Kidney (tissue), 14 donors: Measurements from ENCODE around the gene DNAJC18. TPM values are rescaled to one million over a fixed set of nuclear protein-coding genes. Genes with fewer than 3 reads are reported as not detected.
A peak's percentile ranks its signal among the peaks of the same experiment; 100 is the strongest.

ENCODE experiments used
- DNase-seq, 5 donors: peaks; one replicate each; pipeline ENCODE4 v3.0.0-alpha.2; 2013 to 2020
- FAIRE-seq: peaks from 2 replicates; lab custom pipeline; 2012; peaks lifted over from hg19 to GRCh38; lab: Jason Lieb, UNC
- H3K27ac ChIP-seq, 2 donors: one replicate each; pipeline ENCODE4 v1.7.0; 2013; ENCODE audit warnings: low read depth in 2 of 2, low read length in 2 of 2, inconsistent platforms in 1 of 2
- H3K27me3 ChIP-seq: one replicate; pipeline ENCODE4 v1.7.1; 2013; ENCODE audit warnings: low read length, inconsistent platforms; ENCODE audit not compliant: control insufficient read depth, insufficient read depth
- H3K36me3 ChIP-seq, 3 donors: one replicate each; pipeline versions ENCODE4 v1.7.0 to v1.7.1; 2013; ENCODE audit warnings: low read length in 3 of 3, control low read depth in 1 of 3, inconsistent platforms in 1 of 3; ENCODE audit not compliant: insufficient read depth in 3 of 3, control insufficient read depth in 2 of 3
- H3K4me1 ChIP-seq, 3 donors: one replicate each; pipeline versions ENCODE4 v1.7.0 to v1.7.1; 2013; ENCODE audit warnings: low read length in 3 of 3, inconsistent platforms in 1 of 3, low read depth in 1 of 3; ENCODE audit not compliant: control insufficient read depth in 2 of 3, insufficient read depth in 2 of 3
- H3K4me3 ChIP-seq, 3 donors: one replicate each; pipeline versions ENCODE4 v1.7.0 to v1.8.1; 2013; ENCODE audit warnings: low read length in 3 of 3, control low read depth in 1 of 3, inconsistent platforms in 1 of 3
- H3K9ac ChIP-seq, 3 donors: one replicate each; pipeline versions ENCODE4 v1.7.0 to v1.7.1; 2013; ENCODE audit warnings: low read length in 3 of 3, control low read depth in 1 of 3, inconsistent platforms in 1 of 3
- H3K9me3 ChIP-seq, 3 donors: one replicate each; pipeline versions ENCODE4 v1.7.0 to v1.7.1; 2013; ENCODE audit warnings: low read length in 3 of 3, control low read depth in 1 of 3, inconsistent platforms in 1 of 3; ENCODE audit not compliant: control insufficient read depth in 2 of 3, insufficient read depth in 1 of 3
- CTCF ChIP-seq: IDR thresholded peaks from 3 replicates; pipeline ENCODE4 v1.5.1; 2012; ENCODE audit warnings: mild to moderate bottlenecking, moderate library complexity, borderline replicate concordance; ENCODE audit not compliant: insufficient read depth; ENCODE audit errors: extremely low read depth
- intact Hi-C: fragments of 100-400 bp; cut with DNase I; formaldehyde crosslinking; loops from one replicate; pipeline ENCODE4 v1.11.1; 2022
- polyA plus RNA-seq: library from polyadenylated mRNA; stranded (reverse); fragments of 350-450 nt; fragmentation: Illumina TruSeq; extraction: RNeasy Lipid Tissue Mini Kit (QIAGEN cat#74804); gene quantifications from one replicate; pipeline ENCODE4 v1.2.3, GENCODE V29; 2014; ENCODE audit warnings: low read depth, low replicate concordance; ENCODE audit not compliant: insufficient read depth
- total RNA-seq: library from RNA; stranded (reverse); fragmentation: NEBNext Ultra II Directional; extraction: Animal tissue kit (Norgen Biotek cat#: 25700); gene quantifications from one replicate; pipeline ENCODE4 v1.2.1, GENCODE V29; 2021
- donor health status: control.
- donor health status: control.
- donor health status: control.
- donor health status: control.
- donor health status: control.
- donor health status: DM: yes; HTN: yes; CAD: no.
- donor health status: Normal renal cell carcinoma (clear cell type).

The DNAJC18 gene
- total and polyA plus RNA-seq, 2 donors from 2014 or later = 3.9 to 13.7 TPM

DNA sequence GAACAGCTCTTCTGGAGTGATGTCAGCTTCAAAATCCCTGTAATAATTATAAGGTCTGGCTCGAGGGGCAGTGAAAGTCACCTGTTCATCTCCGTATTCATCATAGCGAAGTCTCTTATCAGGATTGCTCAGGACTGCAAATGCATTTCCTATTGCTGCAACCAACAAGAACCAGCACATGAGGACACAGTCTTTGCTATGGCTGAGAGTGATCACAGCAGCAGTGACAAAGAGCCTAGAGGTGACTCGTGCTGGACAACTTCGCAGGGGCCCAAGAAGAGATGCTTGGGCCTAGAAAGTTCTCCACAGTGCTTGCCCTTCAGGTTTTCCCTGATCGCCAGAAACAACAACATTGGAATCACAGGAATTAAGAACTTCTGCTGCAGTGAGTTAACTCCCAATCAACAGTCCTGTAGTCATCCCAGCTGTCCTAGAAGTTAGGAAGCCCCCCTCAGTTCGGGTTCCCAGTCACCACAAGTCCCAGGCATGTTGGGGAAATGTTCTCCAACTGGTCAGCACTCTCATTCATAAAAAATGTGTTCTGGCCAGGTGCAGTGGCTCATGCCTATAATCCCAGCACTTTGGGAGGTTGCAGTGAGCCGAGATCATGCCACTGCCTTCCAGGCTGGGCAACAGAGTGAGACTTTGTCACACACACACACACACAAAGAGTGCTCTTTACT lies 13.0 kb downstream of the DNAJC18 start:
- Histone ChIP-seq H3K36me3 (peaks cover 0 to 8% (median 3%) of the 10 kb centered on the region in 3 donors), H3K4me1 (no peaks in the 10 kb centered on the region), H3K9ac (no peak overlapping the region), H3K9me3 (no peaks in the 10 kb centered on the region), H3K27me3 (no peaks in the 10 kb centered on the region), H3K27ac (no peak overlapping the region), H3K4me3 (no peak overlapping the region)
- TF ChIP-seq CTCF = no peak
- DNase-seq = peak in 1 of 5 donors; percentile 31
- no peak for FAIRE-seq
- intact Hi-C loops = loop anchor here (5.0 kb wide), 1 partner anchor 86 kb away; no protein-coding TSS in a partner anchor

DNA sequence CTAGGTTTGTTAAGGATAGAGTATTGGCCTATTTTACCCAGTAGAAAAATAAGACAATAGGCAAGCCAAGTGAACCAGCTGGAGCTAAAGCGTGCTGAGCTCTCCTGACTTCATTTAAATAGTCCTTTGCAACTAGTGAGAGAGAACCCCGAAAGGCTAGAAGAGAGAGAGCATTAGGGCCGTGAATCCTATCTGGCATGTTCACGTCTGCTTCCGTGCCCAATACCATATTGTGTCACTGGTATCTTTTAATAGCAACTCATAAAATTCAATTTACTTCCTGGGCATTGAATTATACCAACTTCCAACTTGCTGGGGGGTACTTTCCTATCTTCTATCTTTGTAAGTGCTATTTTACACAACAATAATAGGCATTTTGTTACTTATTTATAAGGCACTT lies 13.8 kb downstream of the DNAJC18 start:
- no peak overlapping the region for H3K9ac ChIP-seq
- no peak for TF ChIP-seq CTCF
- H3K9me3 ChIP-seq = no peaks in the 10 kb centered on the region
- FAIRE-seq = no peak
- H3K4me1 ChIP-seq = no peaks in the 10 kb centered on the region
- no peak for DNase-seq
- intact Hi-C loops = loop anchor here (5.0 kb wide), 1 partner anchor 87 kb away; no protein-coding TSS in a partner anchor
- H3K36me3 ChIP-seq = peaks cover 0 to 8% (median 3%) of the 10 kb centered on the region in 3 donors
- no peak overlapping the region for H3K4me3 ChIP-seq
- no peaks in the 10 kb centered on the region for H3K27me3 ChIP-seq
- no peak overlapping the region for H3K27ac ChIP-seq

GRCh38 chr5:139422307-139422893 lies 16.9 kb downstream of the DNAJC18 start:
- H3K9me3 ChIP-seq = no peaks in the 10 kb centered on the region
- H3K9ac ChIP-seq = no peak overlapping the region
- peaks cover 0 to 11% (median 10%) of the 10 kb centered on the region in 3 donors for H3K36me3 ChIP-seq
- DNase-seq (peak in 3 of 5 donors; percentile 66 to 86 (median 85)), FAIRE-seq (peak; percentile 84)
- H3K27me3 ChIP-seq = no peaks in the 10 kb centered on the region
- peaks cover 0 to 11% (median 3%) of the 10 kb centered on the region in 3 donors for H3K4me1 ChIP-seq
- H3K4me3 ChIP-seq = no peak overlapping the region
- intact Hi-C loops = no loop called here
- no peak overlapping the region for H3K27ac ChIP-seq
- TF ChIP-seq CTCF = peak; percentile 83
